Left lobe of liver (tissue), 2 donors: ENCODE data around the gene SNX9. TPM values are rescaled to one million over a fixed set of nuclear protein-coding genes. Genes with fewer than 3 reads are reported as not detected.
"Not testable (repeated sequence)": the region's sequence is repeated elsewhere in the genome, so short reads cannot be mapped to it uniquely, and the experiment has no call there.

Experiments used
- ATAC-seq: fragments of 200-7000 bp; cut with Tn5 transposase; one replicate; pipeline ENCODE4 v1.9.1; 2020; ENCODE audit warnings: mild to moderate bottlenecking, moderate library complexity
- DNase-seq: peaks from one replicate; pipeline ENCODE4 v3.0.0-alpha.2; 2020; ENCODE audit warnings: low spot score
- total RNA-seq: library from RNA; stranded (reverse); gene quantifications from one replicate; pipeline ENCODE4 v1.2.1, GENCODE V29; 2021
- donor health status: DM: no; HTN: no; CAD: no; lungs with moderate emphysema.
- donor health status: DM: no; HTN: yes; CAD: no.

The SNX9 gene
- total RNA-seq, 1 donor from 2014 or later, result 25.5 TPM

GRCh38 chr6:157944983-157945931, 122.2 kb downstream of the SNX9 start:
- ATAC-seq (no peak), DNase-seq (no peak)

GRCh38 chr6:157946053-157946617, 123.1 kb downstream of the SNX9 start:
- DNase-seq (no peak), ATAC-seq (no peak)

- peak; percentile 53 for ATAC-seq
Measured at GRCh38 chr6:157946865-157947532, 124.0 kb downstream of the SNX9 start.

GRCh38 chr6:157950899-157951298, 127.9 kb downstream of the SNX9 start:
- DNase-seq, ATAC-seq: not testable (repeated sequence)

More at GRCh38 chr6:157946865-157947532, 124.0 kb downstream of the SNX9 start:
- no peak for DNase-seq

- DNase-seq, result no peak
- ATAC-seq, result peak; percentile 12
Measured at GRCh38 chr6:157951828-157952227, 128.8 kb downstream of the SNX9 start.

- DNase-seq (no peak), ATAC-seq (no peak)
Measured at GRCh38 chr6:157952861-157953351, 129.9 kb downstream of the SNX9 start.

GRCh38 chr6:157953580-157954091, 130.6 kb downstream of the SNX9 start:
- DNase-seq, result no peak

GRCh38 chr6:157954150-157955117, 131.4 kb downstream of the SNX9 start:
- ATAC-seq, result peak; percentile 97
- DNase-seq, result peak; percentile 88

More at GRCh38 chr6:157953580-157954091, 130.6 kb downstream of the SNX9 start:
- no peak for ATAC-seq

GRCh38 chr6:157955675-157956074, 132.6 kb downstream of the SNX9 start:
- ATAC-seq, result no peak
- no peak for DNase-seq

GRCh38 chr6:157956171-157956730, 133.2 kb downstream of the SNX9 start:
- ATAC-seq (no peak), DNase-seq (no peak)

GRCh38 chr6:157959451-157960227, 136.6 kb downstream of the SNX9 start:
- ATAC-seq (no peak), DNase-seq (no peak)

GRCh38 chr6:157961153-157961831, 138.2 kb downstream of the SNX9 start:
- ATAC-seq, result no peak
- DNase-seq, result no peak

GRCh38 chr6:157961832-157962575, 139.0 kb downstream of the SNX9 start:
- ATAC-seq, result no peak
- no peak for DNase-seq

- DNase-seq, result no peak
- ATAC-seq, result no peak
Measured at GRCh38 chr6:157962601-157963302, 139.7 kb downstream of the SNX9 start.

GRCh38 chr6:157964100-157964499, 141.1 kb downstream of the SNX9 start:
- ATAC-seq (no peak), DNase-seq (no peak)

GRCh38 chr6:157965387-157965786, 142.3 kb downstream of the SNX9 start:
- DNase-seq, result no peak
- ATAC-seq, result no peak

- ATAC-seq, result no peak
- DNase-seq, result no peak
Measured at GRCh38 chr6:157966589-157966977, 143.5 kb downstream of the SNX9 start.
